GM15510 (cell line): Measurements from ENCODE around the gene SNX12.

Source experiments
- POLR2A ChIP-seq: IDR thresholded peaks from 3 replicates; pipeline ENCODE4 v1.6.1; 2011; ENCODE audit warnings: borderline replicate concordance; ENCODE audit not compliant: insufficient read length; ENCODE audit errors: extremely low read depth

SNX12 gene

DNA sequence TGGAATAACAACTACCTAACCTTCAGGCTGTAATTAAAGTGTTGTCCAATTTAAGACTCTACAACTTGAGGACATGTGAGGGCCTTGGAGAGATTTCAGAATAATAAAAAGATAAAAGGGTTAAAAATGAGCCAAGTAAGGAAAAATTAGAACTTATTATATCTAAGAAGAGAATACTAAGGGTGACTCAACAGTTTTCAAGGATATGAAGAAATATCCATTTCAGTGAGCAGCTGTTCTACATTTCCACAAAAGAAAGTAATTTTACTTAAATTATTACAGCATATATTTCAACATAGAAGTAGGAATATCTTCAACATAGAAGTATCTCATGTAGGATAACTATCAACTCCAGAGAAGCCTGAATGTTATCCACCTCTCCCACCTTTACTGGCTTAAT lies 11.3 kb downstream of the SNX12 start:
- no peak for TF ChIP-seq POLR2A

DNA sequence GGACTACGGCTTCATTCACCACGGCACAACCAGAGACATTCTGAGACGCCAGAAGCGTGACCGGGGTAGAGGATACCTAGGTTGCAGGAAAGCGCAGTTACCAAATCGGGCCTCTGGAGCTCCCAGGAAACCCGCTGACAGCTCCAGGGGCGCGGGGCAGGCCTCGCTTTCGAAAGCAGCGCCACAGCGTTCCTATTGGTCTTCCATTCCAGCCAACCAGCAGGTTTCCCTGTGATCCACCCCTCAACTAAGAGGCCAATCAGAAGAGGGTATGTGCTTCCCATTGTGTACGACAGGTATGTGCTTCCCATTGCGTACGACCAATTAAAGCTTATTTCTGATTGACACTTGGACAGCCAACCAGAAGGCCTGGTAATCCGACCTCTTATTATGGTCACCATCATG lies 14.9 kb downstream of the SNX12 start:
- TF ChIP-seq POLR2A, result no peak

DNA sequence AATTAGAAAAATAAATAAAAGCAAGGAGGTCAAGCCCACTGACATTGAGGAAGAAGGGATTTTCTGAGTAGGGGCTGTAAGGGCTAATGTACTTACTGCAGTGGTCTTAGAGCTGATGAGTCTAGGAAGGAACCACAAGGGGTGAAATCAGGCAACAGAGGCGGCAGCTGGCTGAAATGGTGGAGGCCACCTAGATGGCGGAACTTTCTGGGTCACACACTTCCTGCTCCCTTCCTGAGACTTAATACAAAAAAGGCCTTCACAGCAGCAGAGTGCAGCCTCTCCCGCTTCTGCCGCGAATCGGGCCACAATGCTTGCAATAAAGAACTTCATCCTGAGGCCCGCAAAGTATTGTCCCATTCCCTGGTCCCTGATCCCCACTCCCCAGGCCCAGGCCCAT lies 15.4 kb downstream of the SNX12 start:
- no peak for TF ChIP-seq POLR2A

DNA sequence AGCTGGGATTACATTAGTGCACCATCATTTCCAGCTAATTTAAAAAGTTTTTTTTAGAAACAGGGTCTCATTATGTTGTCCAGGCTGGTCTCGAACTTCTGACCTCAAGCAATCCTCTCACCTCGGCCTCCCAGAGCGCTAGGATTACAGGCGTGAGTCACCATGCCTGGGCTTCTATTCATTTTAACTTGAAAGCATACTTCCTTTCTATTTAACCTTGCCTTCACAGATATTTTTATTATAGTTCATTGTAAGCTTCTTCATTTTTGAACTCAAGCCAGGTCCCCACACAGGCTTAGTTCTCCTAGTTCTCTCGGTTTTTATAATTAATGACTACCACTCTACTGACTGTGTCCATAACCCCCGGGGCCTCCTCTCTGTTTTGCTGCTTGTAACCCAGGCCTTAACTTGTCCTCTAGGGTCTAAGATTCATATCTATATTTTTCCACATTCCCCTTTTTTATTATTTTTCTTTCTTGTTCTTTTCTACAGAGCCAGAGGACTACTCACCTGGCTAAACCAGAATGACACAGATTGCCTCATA lies 50.7 kb downstream of the SNX12 start:
- TF ChIP-seq POLR2A, result no peak
